GM21717 (cell line): ENCODE results near the gene NACA2.
"Not testable (repeated sequence)": the region's sequence is repeated elsewhere in the genome, so short reads cannot be mapped to it uniquely, and the experiment has no call there.

Source experiments
- ATAC-seq: cut with Tn5 transposase; IDR thresholded peaks from one replicate; pipeline ENCODE4 v1.9.1; 2021; ENCODE audit warnings: mild to moderate bottlenecking, moderate library complexity; ENCODE audit not compliant: unreplicated experiment

Gene NACA2

DNA sequence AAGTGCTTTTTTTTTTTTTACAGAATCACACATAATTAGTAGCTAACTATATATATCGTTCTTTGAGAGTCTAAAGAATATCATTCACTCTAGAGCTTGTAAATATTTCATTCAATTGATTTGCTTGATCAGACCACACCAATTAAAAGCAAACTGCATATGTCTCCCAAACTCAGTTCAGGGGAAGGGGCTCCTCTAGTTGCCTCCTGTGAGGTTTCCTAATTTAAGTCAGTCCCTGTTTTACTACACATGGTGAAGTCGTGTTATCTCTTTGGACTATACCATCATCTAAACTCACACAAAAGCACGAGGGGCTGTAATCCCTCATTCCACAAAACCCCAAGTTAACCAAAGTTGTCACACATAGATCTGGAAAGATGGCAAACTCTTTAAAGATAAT is 11.7 kb downstream of the NACA2 start:
- no peak for ATAC-seq

DNA sequence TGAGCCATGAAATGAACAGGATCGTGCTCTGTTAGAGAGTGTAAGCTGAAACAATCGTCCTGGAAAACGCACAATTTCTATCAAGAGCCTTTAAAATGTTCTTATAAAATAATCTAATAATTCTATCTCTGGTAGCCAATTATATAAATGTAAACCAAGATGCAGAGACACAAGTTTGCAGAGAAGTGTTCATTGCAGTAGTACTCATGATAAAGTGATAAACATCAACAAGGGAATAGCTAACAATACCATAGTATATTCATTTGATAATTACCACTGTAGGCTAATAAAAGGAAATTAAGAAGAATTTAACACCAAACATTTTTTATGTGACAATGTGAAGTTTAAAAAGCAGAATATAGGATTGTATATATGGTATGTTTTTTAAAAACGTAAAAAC is 12.4 kb downstream of the NACA2 start:
- no peak for ATAC-seq

DNA sequence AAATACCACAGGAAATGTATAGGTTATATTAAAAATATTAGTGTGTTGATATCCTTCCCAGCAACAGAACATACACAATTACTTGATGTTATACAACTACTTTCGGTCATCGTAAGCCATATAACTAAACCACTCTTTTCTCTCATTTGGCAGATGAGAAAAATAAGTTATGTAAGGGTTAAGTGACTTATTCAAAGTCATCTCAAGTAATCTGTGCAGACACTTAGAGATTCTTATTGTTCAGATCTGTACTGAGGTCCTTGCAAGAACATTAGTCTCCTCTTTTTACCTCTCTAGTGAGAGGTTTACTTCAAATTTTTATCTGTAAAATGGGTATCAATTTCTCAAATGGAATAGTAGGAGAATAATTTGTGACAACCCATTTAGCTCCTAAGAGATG is 15.0 kb downstream of the NACA2 start:
- no peak for ATAC-seq

DNA sequence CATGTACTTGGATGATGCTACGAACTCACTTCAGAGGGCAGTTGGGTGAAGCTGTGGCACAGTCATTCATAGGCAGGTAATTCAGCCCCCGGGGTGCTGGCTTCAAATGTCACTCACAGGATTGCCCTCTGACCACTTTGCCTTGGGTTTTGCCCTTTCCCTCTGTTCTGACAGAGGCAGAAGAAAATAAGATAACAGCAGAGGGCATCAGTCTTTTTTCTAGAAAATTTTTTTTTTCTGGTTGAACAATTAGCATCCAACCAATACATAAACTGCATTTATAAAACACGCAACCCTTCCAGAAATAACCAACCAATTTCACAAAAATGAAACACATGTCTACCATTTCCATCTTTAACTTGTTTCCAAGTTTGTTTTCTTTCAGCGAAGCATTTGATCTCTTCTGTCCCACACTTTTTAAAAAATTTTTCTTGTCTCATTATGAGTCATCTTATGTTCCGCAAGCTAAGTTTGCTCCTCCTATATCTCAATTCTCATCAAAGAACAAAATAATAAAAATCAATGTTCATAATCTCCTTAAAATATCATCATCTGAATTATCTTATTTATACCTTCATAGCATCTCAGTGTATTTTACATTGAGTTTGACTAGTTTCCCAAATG is 15.6 kb downstream of the NACA2 start:
- no peak for ATAC-seq

DNA sequence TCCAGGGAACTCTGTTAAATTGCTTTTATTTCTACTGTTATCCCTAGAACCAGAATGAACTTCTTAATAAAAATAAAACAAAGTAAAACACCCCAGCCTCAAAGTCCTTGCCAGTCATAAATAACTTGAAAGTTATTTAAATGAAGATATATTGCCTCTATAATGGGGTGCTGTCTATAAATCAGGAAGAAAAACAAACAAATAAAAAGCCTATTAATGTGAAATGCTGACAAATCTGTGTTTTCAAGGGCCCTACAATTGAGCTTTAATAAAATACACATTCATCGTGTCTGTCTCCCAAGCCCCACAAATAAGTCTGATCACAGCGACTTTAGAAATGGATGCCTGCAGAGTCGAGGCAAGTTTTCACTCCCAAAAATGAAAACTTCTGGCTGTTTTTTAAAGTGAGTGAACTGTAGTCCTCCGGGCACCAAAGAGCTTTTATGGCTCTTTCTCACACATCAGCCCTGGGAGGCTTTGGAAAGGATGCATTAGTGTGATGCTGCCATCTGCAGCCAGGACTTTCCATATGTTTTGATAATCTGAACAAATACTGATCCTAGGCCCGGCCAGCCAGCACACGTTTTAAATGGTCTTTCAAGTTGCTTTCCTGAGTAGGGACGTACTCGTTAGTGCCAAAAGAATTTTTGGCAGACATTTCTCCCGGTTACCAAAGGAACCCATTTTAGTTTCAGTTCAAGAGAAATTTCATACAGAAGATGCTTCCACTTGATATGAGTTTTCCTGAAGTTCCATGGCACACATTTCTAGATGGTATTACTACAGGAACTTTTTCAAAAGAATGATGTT is 16.3 kb downstream of the NACA2 start:
- ATAC-seq, result no peak

DNA sequence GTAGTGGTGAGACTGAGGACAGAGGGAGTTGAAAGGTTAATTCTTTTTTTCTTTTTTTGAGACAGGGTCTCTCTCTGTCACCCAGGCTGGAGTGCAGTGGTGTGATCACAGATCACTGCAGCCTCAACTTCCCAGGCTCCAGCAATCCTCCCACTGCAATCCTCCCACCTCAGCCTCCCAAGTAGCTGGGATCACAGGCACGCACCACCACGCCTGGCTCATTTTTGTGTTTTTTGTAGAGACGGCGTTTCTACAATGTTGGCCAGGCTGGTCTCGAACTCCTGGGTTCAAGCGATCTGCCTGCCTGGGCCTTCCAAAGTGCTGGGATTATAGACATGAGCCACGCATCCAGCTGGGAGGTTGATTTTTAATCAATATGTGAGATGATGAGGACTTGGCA is 18.5 kb downstream of the NACA2 start:
- not testable (repeated sequence) for ATAC-seq

DNA sequence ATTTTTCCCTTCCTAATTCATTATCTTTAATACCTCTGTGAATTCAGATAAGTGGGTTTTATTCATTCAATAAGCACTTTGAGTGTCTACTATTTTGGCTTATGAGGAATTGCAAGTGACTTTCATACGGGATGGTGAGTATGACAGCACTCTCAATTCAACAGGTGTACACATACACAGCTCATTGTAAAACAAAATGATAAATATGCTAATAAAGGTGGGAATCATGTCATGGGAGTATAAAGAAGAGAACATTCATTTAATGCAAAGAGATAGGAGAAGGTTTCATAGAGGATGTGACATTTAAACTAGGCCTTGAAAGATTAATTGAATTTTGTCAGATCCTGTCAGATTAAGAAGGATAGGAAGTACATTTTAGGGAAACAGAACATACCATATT is 19.4 kb downstream of the NACA2 start:
- ATAC-seq, result no peak

DNA sequence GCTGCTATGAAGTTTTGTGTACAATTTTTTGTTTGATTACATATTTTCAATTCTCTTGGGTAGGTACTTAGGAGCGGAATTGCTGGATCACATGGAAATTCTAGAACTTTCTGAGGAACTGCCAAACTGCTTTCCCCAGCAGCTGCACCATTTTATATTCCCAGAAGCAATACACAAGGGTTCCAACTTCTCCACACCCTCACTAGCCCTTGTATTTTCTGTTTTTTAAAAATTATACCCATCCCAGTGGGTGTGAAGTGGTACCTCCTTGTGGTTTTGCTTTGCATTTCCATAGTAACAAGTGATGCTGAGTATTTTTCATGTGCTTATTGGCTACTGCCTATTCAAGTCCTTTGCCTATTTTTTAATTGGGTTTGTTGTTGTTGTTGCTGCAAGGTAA is 20.9 kb downstream of the NACA2 start:
- no peak for ATAC-seq

DNA sequence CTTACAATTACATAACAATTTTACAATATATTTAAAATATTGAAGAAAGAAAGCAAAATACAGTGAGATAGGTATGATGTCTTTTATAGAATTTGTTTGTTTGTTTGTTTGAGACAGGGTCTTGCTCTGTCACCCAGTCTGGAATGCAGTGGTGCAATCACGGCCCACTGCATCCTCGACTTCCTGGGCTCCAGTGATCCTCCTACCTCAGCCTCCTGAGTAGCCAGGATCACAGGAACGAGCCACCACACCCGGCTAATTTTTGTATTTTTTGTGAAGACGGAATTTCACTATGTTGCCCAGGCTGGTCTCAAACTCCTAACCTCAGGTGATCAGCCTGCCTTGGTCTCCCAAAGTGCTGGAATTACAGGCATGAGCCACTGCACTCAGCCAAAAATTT is 21.5 kb downstream of the NACA2 start:
- ATAC-seq, result not testable (repeated sequence)

DNA sequence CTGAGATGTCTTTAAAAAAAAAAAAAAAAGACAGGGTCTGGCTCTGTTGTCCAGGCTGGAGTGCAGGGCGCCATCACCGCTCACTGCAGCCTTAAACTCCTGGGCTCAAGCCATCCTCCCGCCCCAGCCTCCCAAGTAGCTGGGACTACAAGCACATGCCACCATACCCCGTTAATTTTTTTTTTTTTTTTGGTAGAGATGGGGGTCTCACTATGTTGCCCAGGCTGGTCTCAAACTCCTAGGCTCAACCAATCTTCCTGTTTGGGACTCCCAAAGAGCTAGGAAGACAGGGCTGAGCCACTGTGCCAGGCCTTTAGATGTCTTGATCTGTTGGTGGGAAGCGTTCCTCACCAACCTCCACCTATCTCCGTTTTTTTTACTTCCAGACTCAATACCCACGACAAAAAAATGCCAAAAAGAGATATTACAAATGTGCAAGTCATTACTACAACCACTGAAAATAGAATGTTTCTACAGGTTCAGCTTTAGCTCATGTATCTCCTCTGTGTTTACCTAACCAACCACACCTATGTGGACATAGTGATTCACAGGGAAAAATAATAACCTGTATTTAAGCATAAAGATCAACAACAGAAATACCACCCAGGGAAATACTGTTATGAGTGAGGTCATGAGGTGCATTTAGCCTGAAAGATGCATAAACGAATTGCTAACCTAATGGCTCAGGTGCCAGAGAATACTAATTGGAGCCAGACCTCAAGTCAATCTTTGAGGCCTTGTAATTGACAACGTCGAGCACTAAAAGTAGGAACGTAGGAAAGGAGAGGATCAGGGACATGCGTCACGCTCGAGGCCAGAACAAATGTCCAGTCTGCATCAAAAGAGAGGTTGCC is 22.6 kb downstream of the NACA2 start:
- ATAC-seq, result no peak

DNA sequence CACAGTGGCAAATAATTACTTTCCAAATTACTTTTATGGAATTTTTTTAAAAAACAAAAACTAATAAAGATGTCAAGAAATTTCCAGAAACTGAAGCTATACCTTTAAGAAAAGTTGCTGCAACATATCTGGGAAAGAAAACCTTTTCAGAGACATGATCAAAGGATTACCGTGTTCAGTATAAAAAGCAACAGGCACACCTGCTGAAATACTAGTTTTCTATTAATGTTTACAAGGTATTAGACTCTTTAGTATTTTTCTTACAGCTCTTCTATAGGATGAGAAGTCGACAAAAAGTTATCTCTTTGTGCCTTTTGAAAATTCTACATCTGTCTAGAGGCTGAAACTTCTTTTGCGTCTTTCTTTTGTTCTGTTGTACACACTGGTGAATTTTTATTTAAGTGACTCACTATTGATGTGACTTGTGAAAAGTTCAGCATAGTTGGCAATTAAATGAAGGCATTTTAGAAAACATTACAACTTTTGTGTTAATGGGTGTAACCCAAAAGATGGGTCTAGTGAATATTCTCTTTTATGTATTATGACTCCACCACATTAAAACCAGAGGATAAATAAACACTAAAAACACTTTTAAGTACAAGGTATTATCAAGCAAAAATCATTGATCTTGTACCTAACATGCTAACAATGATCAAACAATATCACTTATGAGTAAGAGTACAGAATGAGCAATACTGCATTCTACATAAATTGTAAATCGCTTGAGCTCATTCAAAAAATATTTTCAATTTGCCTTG is 23.8 kb downstream of the NACA2 start:
- ATAC-seq, result no peak

DNA sequence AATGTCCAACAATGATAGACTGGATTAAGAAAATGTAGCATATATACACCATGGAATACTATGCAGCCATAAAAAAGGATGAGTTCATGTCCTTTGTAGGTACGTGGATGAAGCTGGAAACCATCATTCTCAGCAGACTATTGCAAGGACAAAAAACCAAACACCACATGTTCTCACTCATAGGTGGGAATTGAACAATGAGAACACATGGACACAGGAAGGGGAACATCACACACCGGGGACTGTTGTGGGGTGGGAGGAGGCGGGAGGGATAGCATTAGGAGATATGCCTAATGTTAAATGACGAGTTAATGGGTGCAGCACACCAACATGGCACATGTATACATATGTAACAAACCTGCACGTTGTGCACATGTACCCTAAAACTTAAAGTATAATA is 24.6 kb downstream of the NACA2 start:
- not testable (repeated sequence) for ATAC-seq

DNA sequence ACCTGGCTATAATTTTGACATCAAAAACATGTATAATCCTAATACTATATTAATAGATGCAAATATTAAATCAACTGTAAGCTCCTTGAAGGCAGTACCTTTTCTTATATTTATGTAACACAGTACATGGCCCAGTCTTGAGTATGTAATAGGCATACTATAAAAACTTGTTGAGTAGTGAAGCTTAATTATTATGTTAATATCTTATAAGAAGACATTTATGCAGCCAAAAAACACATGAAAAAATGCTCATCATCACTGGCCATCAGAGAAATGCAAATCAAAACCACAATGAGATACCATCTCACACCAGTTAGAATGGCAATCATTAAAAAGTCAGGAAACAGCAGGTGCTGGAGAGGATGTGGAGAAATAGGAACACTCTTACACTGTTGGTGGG is 25.2 kb downstream of the NACA2 start:
- not testable (repeated sequence) for ATAC-seq

DNA sequence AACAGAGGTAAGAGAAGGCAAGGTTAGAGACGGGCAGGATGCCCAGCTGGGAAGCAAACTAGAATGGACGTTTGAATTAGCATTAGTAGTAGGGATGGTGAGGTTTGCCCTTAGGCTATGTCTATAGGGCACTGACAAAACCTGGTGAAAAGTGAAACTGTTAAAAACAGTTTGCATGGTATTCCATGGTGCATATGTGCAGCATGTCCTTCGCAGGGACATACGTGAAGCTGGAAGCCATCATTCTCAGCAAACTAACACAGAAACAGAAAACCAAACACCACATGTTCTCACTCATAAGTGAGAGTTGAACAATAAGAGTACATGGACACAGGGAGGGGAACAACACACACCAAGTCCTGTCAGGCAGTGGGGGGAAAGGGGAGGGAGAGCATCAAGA is 25.8 kb downstream of the NACA2 start:
- ATAC-seq, result no peak

DNA sequence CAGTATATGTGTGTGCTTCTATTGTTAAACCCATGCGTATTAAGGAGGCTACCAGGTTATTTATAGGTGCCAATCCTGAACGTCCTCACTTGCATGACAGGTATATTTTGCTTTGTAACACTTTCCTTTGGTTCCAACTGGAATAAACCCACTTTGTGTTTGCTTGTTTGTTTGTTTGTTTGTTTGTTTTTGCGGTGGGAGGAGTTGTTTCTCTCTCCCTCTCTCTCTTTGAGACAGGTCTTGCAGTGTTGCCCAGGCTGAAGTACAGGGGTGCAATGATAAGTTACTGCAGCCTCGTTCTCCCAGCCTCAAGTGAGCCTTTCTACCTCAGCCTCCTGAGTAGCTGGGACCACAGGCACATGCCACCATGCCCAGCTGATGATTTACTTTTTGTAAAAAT is 28.7 kb downstream of the NACA2 start:
- no peak for ATAC-seq

DNA sequence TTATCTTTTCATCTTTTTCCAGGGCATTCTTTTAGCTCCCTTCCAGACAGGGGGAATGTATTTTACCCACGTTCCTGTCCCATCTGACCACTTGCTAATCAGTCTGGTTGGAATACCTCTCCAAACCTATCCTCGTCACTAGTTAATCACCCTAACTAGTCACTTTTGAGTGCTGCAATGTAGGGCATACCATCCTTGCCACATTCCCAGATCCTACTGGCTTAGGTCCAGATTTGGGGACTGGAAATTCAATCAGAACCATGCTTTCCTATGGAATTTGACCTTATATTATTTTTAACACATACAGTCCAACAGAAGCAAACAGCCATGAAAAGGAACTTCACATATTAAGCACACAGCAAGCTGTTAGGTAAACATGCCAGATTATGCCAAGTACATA is 29.7 kb downstream of the NACA2 start:
- no peak for ATAC-seq

DNA sequence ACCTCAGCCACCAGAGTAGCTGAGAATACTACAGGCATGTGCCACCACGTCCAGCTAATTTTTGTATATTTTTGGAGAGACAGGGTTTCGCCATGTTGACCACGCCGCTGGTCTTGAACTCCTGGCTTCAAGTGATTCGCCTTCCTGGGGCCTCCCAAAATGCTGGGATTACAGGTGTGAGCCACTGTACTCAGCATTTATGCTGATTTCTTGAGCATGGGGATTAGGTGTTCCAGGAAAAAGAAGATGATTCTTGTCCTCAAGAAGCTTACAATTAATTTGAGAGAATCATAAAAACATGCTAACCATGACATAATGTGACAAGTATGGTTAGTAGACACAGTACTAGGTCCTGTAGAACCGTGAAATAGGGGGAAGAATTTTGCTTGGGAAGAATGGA is 30.9 kb downstream of the NACA2 start:
- no peak for ATAC-seq

DNA sequence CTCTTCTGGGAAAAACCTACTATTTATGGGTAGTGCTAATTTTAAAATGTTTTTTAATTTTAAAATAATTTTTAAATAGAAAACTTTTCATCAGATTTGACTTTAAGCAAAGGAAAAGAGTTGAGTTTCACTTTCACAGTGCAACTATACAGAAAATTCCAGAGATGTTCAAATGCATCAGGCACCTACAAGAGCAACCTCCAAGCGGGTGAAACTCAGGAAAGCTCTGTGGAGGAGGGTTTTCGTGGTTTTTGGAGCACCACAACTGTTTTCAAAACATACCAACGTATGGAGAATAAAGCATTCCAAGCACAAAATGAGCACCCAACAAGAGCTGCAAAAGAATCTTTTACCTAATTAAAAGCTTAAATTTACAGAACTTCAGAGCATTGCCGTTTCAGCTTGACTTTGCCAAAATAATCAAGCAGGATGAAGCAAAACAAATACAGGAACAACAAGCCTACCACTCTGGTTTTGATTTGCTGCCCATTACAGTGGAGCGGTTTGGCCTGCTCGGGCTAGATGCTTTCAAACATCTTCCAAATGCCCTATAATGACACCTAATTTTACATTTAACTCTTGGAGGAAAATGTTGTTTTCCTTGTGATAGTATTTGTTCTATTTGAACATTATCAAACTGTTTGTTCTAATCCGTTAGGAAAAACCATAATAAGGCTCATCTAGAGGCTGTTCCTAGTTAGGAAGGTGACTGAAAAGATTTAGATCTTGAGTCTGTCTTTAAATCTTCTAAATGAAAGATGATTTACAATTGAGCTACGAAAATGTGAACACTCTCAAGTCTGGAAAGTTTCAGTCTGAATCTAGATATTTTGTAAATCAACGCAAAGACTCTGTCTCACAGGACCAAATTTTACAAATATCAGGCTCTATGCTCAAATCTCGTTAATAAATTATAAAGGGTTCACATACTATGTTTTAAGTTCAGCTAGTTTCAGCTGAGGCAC is 34.5 kb downstream of the NACA2 start:
- no peak for ATAC-seq

DNA sequence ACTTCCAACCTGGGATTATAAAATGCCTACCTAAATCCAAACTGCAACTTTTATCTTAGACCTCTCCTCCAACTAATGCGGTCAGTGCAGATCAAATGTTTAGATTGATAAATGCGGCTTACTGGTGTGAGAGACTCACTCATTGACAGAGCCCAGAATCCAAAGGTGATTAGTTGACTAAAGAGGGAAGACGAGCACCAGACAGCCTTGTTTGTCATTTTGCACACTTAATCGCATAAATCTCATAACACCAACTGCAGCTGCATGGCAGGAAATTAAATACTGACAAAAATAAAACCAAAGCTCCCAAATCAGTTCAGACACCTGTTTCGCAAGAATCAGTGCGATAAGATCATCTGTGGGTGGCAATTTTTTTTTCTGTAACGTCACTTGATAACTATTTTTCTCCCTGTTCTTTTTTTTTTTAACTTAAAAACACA is 35.9 kb downstream of the NACA2 start:
- no peak for ATAC-seq

DNA sequence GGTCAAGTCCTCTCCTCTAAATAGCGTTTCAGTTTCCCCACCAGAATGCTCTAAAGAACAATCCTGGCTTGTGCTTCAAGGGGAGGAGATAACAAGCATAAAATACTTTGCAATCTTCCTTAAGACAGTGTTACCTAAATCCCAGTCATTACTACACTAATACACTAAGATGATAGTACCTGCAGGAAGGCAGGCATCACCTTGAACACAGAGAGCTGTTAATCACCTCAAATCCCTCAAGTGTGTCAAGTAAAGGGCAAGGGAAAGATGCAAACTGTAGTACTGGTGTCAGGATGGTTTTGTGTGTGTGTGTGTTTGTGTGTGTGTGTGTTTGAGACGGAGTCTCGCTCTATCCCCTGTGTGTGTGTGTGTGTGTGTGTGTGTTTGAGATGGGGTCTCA is 36.8 kb downstream of the NACA2 start:
- ATAC-seq, result no peak
